ENCODE data around the gene EFHC1. TPM values are rescaled to one million over a fixed set of nuclear protein-coding genes. Genes with fewer than 3 reads are reported as not detected.
A peak's percentile ranks its signal among the peaks of the same experiment; 100 is the strongest.

The EFHC1 gene
- total and polyA plus RNA-seq, 2 of the 13 experiments (the other 11 are each of a cell fraction or from before 2014, with no cell fraction given): 23.4 to 29.5 TPM

DNA sequence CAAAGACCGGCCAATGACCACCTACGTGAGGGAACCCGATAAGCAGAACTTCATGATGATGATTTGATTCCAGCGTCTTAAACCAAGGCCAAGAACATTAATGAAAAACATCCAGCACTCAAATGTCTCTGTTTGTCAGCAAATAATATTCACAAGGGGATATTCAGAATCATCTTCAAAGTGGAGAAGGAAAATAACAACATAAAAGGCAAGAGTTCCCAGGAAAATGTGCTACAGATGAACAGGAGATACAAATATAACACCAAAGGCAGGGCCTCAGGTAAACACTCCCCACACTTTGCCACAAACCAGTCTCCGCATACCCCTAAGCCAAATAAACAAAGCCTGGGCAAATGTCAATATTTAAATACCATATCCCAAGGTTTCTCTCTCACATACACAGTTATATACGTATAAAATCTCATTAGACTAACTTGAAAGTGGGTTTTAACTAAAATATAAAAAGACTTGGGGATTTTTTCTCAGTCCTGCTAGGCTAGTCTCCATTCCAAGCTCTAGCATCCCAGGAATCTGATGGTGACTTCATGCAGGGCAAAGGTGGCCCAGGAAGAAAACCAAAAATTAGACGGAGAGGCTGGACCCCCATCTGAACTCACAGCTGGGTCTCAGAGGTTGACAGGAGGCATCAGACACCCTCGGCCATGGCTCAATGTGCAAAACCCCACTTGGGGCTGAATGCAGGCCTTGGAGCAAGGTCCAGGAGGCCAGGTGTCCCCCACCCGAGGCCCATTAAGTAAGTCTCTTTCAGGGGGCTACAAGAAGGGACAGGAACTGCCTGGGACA, 124.7 kb downstream of the EFHC1 start (continued):
- no peak for TF ChIP-seq ZBED4 (CRISPR knock-in tag; IDR thresholded peaks at IDR 0.05; ENCODE audit: borderline replicate concordance)
- TF ChIP-seq ZNF235 (CRISPR knock-in tag; IDR thresholded peaks at IDR 0.05; ENCODE audit: borderline replicate concordance): no peak
- TF ChIP-seq MTA3 (CRISPR knock-in tag; IDR thresholded peaks at IDR 0.05): no peak
- TF ChIP-seq, protein P1, sequence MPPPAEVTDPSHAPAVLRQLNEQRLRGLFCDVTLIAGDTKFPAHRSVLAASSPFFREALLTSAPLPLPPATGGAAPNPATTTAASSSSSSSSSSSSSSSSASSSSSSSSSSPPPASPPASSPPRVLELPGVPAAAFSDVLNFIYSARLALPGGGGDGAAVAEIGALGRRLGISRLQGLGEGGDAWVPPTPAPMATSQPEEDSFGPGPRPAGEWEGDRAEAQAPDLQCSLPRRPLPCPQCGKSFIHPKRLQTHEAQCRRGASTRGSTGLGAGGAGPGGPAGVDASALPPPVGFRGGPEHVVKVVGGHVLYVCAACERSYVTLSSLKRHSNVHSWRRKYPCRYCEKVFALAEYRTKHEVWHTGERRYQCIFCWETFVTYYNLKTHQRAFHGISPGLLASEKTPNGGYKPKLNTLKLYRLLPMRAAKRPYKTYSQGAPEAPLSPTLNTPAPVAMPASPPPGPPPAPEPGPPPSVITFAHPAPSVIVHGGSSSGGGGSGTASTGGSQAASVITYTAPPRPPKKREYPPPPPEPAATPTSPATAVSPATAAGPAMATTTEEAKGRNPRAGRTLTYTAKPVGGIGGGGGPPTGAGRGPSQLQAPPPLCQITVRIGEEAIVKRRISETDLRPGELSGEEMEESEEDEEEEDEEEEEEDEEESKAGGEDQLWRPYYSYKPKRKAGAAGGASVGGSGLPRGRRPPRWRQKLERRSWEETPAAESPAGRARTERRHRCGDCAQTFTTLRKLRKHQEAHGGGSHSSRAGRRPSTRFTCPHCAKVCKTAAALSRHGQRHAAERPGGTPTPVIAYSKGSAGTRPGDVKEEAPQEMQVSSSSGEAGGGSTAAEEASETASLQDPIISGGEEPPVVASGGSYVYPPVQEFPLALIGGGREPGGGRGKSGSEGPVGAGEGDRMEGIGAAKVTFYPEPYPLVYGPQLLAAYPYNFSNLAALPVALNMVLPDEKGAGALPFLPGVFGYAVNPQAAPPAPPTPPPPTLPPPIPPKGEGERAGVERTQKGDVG (CRISPR knock-in tag; IDR thresholded peaks at IDR 0.05; ENCODE audit: borderline replicate concordance): no peak
- no peak for TF ChIP-seq NBN (conservative IDR thresholded peaks at IDR 0.05)
- peak; percentile 33; the same call in 1 of the 2 replicates for TF ChIP-seq ZMAT3 (CRISPR knock-in tag; conservative IDR thresholded peaks at IDR 0.05)
- TF ChIP-seq PAXIP1 (CRISPR knock-in tag; conservative IDR thresholded peaks at IDR 0.05): peak; percentile 8; the same call in 1 of the 2 replicates
- peak; percentile 59 for TF ChIP-seq KDM6A (CRISPR knock-in tag; IDR thresholded peaks at IDR 0.05; ENCODE audit: low read depth)
- no peak for TF ChIP-seq SMC3 (IDR thresholded peaks at IDR 0.05; ENCODE audit: low read length)
- 0 out of 2 replicates have a peak, but pooled peaks have one; percentile 38 for TF ChIP-seq NFKB2 (CRISPR knock-in tag; IDR thresholded peaks at IDR 0.05; ENCODE audit: borderline replicate concordance)
- no peak for TF ChIP-seq ZNF180 (CRISPR knock-in tag; IDR thresholded peaks at IDR 0.05; ENCODE audit: borderline replicate concordance, low read depth)
- no peak for TF ChIP-seq POLR2AphosphoS5 (IDR thresholded peaks at IDR 0.05; ENCODE audit: low read depth, low read length)
- no peak for TF ChIP-seq TOPORS (CRISPR knock-in tag; IDR thresholded peaks at IDR 0.05)
- no peak; the same call in 1 of the 2 replicates for TF ChIP-seq SP5 (CRISPR knock-in tag; IDR thresholded peaks at IDR 0.05; ENCODE audit: borderline replicate concordance, low read depth)
- no peak for TF ChIP-seq PLRG1 (conservative IDR thresholded peaks at IDR 0.05)
- no peak for TF ChIP-seq ZNF816 (CRISPR knock-in tag; IDR thresholded peaks at IDR 0.05; ENCODE audit: borderline replicate concordance)
- TF ChIP-seq BHLHE40 (IDR thresholded peaks at IDR 0.05; ENCODE audit: low read length): no peak; the same call in 1 of the 2 replicates
